COLO668 (cell line): ENCODE data around the gene PTPN5.
"Not testable (repeated sequence)": the region's sequence is repeated elsewhere in the genome, so short reads cannot be mapped to it uniquely, and the experiment has no call there.

Experiments
- DNase-seq: peaks from one replicate; lab custom pipeline; 2025; ENCODE audit not compliant: unreplicated experiment; lab: John Stamatoyannopoulos, UW

Gene PTPN5

DNA sequence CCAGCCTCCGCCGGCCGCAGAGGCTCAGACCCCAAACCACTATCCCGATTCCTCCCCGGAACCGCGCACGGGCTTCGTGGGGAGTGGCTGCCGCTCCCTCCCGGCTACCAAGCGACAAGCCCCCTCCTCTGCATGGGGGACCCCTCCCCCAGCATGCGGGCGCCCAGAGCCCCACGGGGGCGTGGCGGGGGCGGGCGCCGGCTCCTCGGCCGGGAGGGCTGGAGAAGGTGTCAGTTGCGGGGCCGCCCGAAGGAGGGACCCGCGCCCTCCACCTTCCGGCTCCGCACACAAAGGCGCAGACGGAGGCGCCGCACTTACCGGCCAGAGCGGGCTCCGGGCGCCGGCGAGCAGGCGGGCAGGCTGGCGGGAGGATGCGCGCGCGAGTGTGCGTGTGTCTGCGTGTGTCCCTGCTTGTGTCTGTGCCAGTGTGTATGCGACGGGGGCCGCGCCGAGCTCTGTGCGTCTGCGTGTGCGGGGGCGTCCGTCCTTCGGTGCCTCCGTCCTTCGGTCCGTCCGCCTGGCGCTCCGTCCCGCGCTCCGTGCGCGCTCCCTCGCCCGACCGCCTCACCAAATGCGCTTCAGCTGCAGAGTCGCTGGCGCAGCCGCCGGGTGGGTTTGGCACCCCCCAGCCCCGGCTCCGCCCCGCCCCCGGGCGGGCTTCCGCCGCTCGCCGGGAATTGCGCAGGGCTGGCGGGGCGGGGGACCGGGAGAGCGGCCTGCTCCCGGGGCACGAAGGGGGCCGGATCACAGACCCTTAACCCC is at the start of gene PTPN5:
Gene PTPN5, minus strand, starts transcription at position 592 of the 762 bp plus-strand sequence. CDS start 19,840 bp downstream, outside the sequence.
- DNase-seq: peak; percentile 17

DNA sequence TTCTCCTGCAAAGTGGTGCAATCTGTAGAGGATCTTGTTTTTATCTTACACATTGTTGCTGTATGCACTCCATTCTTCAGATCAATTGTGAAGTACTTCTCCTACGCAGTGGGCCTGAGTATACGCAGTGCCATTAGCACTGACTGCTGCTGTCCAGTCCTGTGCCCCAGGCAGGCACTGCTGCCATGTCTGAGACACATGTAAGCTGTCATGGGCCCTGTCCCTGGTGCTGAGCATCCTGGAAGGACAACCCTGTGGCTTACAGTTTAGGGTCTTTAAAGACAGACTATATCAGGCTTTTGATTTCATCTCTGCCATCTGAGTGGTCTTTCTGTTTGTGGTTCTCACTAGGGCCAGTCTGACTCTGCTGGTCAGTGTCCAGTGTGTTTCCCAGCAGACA is 44.8 kb upstream of the PTPN5 start:
- no peak for DNase-seq

DNA sequence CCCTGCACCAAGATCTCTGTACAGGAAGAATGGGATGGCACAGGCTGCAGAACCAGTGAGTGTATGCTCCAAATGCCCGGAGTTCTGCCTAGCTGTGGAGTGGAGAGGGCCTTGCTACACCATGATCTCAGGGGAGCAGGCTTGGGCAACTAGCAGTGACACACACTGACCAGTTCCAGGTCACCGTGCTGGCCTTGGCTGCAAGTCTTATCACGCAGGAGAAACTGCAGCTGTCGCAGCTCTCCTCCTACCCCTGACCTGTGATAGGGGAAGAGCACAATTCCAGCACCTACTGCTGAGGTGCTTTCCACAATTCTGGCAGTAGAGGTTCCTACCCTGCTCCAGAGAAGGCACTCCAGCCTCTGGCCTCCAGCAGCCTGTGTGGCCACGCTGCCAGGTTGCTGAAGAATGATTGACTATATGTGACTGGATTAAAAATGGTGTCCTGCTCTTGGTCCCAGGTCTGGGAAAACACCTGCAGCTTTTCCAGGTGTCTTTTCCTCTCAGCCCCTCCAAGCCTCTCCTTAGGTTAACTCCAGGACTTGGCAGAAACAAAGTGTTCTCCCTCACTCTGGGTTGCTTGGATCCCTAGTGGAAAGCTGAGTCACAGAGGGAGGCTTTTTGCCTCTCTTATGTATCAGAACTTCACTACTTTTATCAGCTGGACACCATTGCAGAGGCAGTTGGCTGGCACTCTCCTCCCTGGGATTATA is 43.3 kb upstream of the PTPN5 start:
- no peak for DNase-seq

DNA sequence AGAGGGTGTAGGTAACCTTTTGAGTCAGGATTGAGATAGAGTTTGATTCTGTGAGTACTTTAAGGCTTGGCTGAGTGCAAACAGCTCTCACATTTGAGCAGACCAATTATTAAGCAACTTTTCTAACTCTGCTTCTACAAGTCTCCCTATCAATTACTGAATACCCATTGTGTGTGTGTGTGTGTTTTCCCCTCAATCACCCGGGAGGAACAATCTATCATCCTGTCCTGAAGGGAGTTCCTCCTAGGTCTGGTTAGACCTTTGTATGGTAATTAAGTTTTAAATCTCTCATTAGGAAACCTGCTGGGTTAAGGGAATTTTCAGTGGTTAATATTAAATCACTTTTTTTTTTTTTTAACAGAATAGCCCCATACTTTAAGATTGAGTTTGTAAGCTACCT is 28.6 kb upstream of the PTPN5 start:
- not testable (repeated sequence) for DNase-seq

DNA sequence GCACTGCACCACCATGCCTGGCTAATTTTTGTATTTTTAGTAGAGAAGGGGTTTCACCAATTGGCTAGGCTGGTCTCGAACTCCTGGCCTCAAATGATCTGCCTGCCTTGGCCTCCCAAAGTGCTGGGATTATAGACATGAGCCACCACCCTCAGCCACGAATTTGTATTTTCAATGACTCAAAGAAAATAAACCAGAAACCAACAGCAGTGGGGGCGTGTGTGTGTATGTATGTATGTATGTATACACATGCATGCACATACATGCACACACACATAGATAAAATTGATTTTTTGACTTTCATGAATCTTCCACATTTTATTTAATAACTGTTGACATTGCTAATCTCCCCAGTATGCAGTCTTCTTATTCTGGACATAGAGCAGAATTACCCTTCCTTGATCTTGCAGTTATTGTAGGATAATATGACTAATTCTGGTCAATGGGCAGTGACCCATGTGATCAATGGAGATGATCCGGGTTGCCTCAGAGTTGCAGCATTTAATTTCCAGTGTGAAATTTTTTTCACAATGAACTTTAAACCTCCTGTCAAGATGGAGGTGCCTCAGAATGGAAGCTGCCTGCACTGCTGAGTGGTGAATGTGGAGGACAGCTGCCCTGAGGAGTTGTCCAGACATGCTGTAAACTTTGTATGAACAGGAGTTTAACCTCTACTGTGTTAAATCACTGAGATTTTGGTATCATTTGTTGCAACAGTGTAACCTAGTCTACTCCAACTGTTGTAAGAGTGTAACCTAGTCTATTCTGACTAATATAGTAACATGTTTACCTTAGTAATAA is 12.8 kb upstream of the PTPN5 start:
- DNase-seq: no peak

DNA sequence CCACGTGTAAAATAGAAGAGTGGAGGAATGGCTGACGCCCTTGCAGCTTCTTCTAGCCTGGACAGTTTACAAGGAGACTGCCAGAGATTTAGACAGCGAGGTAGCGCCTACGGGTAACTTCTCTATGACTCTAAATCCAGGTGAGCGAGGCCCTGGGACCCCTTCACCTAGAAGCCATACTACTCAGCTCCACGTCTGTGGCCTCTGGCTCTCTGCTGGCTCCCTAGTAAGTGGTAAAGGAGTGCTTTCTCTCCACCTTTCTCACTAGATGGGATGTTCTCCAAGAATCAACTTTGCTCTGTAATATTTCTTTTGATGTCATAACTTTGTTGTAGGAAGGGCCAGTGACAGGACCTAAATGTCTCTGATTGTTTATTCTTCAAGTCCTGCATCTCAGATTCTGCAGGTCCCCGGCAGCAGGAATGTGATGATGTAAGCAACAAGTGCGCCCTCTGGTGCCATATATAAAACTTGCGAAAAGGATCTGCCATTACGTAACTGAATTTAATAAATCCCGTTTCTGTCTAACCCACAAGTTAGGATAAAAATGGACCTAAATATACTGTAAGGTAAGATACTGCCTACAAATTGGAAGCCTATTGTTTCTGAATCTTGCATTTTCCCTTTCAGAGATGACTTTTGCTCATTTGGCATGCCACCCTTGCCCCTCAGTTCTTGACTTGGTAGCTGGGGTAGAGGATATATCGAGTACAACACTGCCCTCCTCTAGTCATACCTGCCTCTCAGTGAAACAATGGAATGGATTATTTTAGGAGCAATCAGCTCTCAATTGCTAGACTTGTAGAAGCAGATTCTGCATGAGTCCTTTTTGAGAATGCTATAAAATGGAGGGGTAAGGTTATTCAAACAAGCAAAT is 11.0 kb upstream of the PTPN5 start:
- DNase-seq: peak; percentile 50

DNA sequence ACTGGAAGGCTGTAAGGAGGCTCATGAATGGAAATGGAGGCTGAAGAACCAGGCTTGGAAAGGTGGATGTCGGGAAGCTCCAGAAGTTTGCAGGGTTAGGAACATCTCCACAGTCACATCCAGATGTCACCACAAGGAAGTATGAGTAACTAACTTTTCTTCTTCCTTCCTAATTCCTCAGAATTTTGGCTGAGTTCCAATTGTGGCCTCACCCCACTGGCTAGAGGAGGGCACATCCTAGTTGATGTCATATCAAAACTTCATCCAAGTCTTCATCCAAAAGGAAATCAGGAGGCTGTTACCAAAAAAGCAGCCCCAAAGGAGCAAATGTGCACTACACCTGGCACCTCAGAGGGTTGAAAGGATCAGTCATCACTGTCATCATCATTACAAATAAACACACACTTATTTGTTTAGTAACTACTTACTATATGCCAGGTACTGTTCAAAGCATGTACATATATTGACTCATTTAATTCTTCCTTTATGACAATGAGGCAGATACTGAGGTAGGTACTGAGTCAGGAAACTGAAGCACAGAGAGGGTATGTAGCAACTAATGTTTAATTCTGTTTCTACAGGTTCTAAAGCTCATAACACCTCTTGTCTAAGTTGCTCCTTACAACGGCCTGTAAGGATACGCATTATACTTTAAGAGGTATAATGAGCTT is 7.3 kb upstream of the PTPN5 start:
- DNase-seq: no peak

DNA sequence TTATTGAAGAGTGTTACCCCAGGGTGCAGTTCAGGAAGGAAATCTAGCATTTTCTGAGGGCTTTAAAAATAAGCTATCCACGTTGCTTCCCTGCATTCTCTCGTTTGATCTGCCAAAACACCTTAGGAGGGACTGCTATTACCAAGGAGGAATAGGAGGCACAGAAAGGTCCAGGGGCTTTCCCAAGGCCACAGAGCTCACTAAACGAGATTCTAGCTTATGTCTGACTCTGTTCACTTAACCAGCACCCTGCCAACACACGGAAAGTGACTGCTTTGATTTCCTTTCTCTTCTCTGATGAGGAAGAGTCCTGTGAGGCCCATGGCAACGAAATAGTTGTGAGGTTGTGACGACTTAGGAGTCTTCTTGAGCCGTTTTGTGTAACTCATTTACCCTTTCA is 3.4 kb upstream of the PTPN5 start:
- no peak for DNase-seq

DNA sequence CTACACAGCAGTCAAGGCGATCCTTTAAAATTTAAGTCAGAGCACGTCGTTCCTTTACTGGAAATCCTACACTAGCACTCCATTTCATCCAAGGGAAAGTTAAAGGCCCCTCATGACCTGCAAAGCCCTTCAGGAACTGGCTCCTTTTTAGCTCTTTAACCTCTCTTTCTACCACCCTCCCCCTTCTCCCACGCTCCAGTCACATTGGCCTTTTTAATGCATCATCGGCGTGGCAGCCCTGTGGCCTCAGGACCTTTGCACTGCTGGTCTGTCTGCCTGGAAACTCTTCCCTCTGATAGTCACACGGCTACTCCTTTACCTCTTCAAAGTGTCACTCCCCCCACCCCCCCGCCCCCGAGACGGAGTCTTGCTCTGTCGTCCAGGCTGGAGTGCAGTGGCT is 1.2 kb upstream of the PTPN5 start:
- DNase-seq: no peak

DNA sequence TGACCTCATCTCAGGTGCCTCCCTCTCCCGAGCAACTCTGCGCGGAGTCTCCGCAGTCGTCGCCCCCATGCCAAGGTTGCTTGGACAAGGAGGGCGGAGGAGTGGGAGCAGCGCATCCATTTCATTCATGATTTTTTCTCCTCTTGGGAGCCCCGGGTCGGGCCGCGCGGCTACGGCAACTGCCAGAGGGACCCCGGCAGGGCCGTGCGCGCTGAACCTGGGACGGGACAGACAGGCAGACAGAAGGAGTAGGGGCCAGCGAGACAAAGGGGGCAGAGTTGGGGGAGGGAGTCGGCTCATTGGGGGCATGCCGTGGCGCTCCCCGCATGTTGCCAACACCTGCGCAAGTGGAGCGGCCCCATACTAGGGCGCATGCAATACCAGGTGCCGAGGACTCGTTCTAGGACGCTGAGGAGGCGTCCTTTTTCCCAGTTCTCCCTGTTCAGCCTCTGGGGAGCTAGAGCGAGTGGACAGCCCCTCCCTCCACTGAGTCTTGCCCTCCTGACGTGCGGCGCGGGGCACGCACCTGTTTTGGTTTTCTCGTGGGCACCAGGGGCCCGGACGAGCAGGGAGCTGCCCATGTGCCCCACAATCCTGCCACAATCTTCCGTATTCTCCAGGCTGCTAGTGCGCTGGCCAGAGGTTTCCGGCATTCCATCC is 501 bp upstream of the PTPN5 start:
- DNase-seq: no peak

DNA sequence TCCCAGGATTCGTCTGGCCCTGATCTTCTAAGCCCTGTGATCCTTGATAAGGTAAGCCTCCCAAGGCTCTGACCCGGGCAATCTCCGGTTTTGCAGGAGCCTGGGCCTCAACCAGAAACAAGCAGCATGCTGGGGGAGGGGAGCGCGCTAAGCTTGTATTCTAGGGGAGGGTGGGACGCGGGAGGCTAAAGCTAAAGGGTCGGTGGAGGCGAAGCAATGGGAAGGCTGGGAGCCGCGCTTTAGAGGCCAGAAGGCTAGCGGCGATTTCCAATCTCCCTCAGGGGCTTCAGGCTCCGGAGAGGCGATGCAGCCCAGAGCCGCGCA is 753 bp downstream of the PTPN5 start:
- no peak for DNase-seq

DNA sequence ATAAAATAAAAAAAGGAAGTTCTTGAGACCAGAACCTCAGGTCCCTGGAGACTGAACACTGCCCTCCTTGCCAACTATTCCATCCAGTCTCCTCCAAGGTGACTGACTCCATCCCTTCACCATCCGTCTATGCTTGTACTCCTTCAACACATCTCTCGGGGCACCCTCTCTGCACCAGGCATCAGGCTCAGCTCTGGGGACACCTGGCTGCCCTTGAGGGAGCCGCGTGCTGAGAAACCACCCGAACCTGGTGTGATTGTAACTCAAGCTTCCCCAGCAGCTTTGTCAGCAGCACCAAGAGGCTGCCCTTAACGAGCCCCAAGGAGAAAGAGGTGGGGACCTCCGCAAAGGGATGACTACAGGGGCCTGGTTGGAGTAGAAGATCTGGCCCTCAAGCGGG is 1.7 kb downstream of the PTPN5 start:
- DNase-seq: no peak

DNA sequence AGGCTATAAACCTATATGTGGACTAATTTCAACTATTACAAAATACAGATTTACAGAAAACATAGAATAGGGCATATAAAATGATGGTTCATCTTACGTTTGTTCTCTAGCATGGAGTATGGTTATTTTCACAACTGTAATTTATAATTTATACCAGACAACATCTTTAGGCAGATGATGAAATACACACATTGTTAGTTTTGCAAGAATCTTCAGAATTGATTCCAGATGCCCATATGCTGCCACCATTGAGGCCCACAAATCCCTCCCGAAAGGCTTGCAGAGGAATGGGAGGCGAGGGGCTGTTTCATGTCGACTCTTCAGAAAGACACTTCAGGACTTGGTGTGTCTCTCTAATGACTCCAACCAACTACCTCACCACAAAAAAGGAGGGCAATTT is 6.2 kb downstream of the PTPN5 start:
- no peak for DNase-seq

DNA sequence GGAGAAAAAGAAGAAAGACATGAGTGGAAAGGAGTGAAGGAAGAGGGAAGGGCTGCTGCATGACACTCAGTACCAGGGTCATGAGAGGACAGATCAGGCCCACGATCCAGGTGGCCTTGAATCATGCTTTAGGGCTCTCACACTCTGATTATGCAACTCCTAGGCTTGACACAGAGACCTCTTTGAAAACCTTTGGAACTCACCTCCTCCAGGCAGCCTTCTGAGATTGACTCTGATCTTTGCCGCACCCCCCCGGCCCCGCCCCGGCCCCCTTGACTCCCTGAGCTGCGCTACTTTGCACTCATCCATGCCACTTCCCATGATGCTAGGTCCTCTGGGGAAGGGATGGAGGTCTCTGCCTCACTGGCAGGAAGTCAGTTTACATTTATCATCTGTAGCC is 10.7 kb downstream of the PTPN5 start:
- DNase-seq: no peak

DNA sequence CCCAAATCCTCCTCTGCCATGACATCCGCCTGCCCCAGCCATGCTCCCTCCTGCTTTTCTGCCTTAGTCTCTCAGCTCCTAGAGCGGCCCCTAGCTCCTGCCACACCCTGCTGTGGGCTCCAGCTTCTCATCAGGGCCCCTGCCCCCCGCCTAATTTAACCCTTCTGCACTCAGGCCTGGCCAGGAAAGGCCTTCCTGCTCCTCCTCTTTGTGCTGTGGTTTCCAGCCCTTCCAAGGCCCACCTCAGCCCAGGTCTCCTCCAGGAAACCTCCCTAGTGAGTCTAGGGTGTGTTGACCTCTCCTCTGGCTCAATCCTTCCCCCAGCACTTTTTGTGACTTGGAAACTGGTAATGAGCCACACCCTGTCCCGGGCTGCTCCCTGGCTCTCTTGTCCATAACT is 11.3 kb downstream of the PTPN5 start:
- DNase-seq: no peak

DNA sequence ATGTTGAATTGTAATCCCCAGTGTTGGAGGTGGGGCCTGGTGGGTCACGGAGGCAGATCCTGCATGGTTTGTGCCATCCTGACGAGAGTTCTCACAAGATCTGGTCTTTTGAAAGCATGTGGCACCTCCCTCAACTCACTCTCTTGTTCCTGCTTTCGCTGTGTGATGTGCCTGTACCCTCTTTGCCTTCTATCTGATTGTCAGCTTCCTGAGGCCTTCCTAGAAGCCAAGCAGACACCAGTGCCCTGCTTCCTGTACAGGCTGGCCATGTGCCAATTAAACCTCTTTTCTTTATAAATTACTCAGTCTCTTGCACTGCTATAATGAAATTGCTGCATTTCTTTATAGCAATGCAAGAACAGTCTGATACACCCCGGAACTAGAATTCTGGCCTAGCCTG is 13.1 kb downstream of the PTPN5 start:
- no peak for DNase-seq

DNA sequence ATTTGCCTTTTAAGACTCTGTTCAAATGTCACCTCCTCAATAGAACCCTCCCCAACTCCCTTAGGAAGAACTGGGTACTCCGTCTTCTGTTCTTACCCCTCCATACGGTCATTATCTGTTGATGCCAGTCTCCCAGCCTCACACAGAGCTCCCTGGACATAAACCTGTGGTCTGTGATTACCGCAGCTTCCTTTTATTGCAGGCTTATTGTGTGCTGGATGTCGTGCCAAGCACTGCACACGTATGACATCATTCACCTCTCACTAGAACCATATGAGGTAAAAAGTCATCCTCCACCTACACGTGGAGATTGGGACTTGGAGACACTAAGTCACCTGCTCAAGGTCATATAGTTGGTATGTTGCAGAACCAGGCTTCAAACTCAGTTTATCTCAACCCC is 15.3 kb downstream of the PTPN5 start:
- DNase-seq: no peak

DNA sequence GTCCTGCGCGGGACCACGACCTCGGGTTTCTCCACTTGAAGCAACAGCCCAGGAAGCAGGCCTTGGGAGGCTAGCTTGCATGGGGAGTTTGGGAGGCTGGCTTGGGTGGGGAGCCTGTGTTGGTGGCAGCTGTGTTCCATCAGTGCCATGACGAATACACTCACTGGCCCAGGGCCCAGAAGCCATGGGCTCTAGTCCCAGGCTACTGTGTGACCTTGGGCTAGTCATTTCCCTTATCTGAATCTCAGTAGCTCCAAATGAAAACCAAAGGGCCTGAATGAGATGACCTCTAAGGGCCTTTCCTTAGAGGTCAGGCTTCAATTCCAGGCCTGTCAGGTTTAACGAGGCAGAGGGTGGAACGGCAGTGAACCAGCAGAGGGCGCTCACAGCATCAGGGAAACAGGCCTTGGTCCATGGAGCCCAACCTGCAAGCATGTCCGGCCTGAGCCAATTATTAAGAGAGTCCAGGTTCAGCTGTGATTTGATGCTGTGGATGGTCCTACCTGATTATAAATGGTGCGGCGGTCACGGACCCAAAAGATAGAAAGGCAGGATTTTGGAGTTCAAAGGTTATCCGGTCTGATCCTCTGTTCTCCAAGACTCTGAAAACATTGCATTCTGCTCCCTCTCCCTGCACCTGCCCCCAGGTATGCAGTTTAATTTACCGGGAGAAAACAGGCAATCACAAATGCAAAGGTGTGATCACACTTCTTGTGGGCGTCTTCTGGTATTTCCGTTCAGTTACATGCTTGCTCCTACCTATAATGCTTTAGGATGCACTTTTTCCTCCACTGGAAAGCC is 15.9 kb downstream of the PTPN5 start:
- DNase-seq: peak; percentile 75

DNA sequence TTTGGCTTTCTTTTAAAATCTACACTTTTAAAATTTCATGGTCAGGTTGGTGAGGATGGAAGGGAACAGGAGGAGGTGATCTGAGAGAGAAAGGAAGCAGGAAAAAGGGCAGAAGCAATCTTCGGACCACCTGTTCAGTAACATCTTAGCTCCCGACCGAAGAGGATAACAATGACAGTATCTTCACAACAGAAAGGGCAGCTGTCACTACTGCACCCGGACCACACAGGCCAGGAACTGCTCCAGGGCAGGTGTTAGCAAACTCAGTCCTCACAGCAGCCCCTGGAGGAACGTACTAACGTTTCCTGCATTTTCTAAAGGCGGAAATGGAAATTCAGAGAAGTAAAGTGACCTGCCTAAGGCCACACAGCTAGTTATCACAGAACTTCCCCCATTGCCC is 16.8 kb downstream of the PTPN5 start:
- DNase-seq: peak; percentile 19
